ENCODE results near the gene P3H1.

P3H1 gene

GRCh38 chr1:42788021-42788420, 21.2 kb upstream of the P3H1 start:
- TF ChIP-seq POLR2AphosphoS5 (IDR thresholded peaks at IDR 0.05; ENCODE audit: low read depth, low read length) (no peak), REST (IDR thresholded peaks at IDR 0.05; ENCODE audit: insufficient read depth in 1 of 2, low read depth in 2 of 2, low read length in 2 of 2) (no peak), SIN3A (IDR thresholded peaks at IDR 0.05; ENCODE audit: borderline replicate concordance, insufficient read depth, low read length) (no peak), TAF1 (IDR thresholded peaks at IDR 0.05; ENCODE audit: borderline replicate concordance, insufficient read depth, low read length) (no peak), FOXP2 (optimal IDR thresholded peaks at IDR 0.05; ENCODE audit: borderline replicate concordance, extremely low read depth, extremely low read length, insufficient read depth) (no peak)

- TF ChIP-seq FOXP2 (optimal IDR thresholded peaks at IDR 0.05; ENCODE audit: borderline replicate concordance, extremely low read depth, extremely low read length, insufficient read depth) (no peak), SIN3A (IDR thresholded peaks at IDR 0.05; ENCODE audit: borderline replicate concordance, insufficient read depth, low read length) (no peak), TAF1 (IDR thresholded peaks at IDR 0.05; ENCODE audit: borderline replicate concordance, insufficient read depth, low read length) (no peak), REST (IDR thresholded peaks at IDR 0.05; ENCODE audit: insufficient read depth in 1 of 2, low read depth in 2 of 2, low read length in 2 of 2) (no peak), POLR2AphosphoS5 (IDR thresholded peaks at IDR 0.05; ENCODE audit: low read depth, low read length) (no peak)
Measured at GRCh38 chr1:42786097-42786496, 19.3 kb upstream of the P3H1 start.

GRCh38 chr1:42784946-42785693, 18.3 kb upstream of the P3H1 start, which contains the start of gene TMEM269:
TSS of gene TMEM269 (plus strand) at chr1:42784991. CDS start at chr1:42789894, 4,903 bp downstream.
- TF ChIP-seq FOXP2 (optimal IDR thresholded peaks at IDR 0.05; ENCODE audit: borderline replicate concordance, extremely low read depth, extremely low read length, insufficient read depth) (no peak), TAF1 (IDR thresholded peaks at IDR 0.05; ENCODE audit: borderline replicate concordance, insufficient read depth, low read length) (no peak), SIN3A (IDR thresholded peaks at IDR 0.05; ENCODE audit: borderline replicate concordance, insufficient read depth, low read length) (no peak), POLR2AphosphoS5 (IDR thresholded peaks at IDR 0.05; ENCODE audit: low read depth, low read length) (no peak), REST (IDR thresholded peaks at IDR 0.05; ENCODE audit: insufficient read depth in 1 of 2, low read depth in 2 of 2, low read length in 2 of 2) (no peak)

- TF ChIP-seq SIN3A (IDR thresholded peaks at IDR 0.05; ENCODE audit: borderline replicate concordance, insufficient read depth, low read length) = no peak
- no peak for TF ChIP-seq POLR2AphosphoS5 (IDR thresholded peaks at IDR 0.05; ENCODE audit: low read depth, low read length)
- no peak for TF ChIP-seq TAF1 (IDR thresholded peaks at IDR 0.05; ENCODE audit: borderline replicate concordance, insufficient read depth, low read length)
- no peak for TF ChIP-seq FOXP2 (optimal IDR thresholded peaks at IDR 0.05; ENCODE audit: borderline replicate concordance, extremely low read depth, extremely low read length, insufficient read depth)
- no peak for TF ChIP-seq REST (IDR thresholded peaks at IDR 0.05; ENCODE audit: insufficient read depth in 1 of 2, low read depth in 2 of 2, low read length in 2 of 2)
Measured at GRCh38 chr1:42784547-42784945, 17.7 kb upstream of the P3H1 start.

Data from PFSK-1 (cell line).